GM12878 (cell line): ENCODE results near the gene SDC1. TPM values are rescaled to one million over a fixed set of nuclear protein-coding genes. Genes with fewer than 3 reads are reported as not detected.

ENCODE experiments used
- ATF7 ChIP-seq: fragments of 450-650 bp; IDR thresholded peaks from 2 replicates; pipeline ENCODE4 v1.6.1; 2016; ENCODE audit warnings: low read depth, mild to moderate bottlenecking
- BHLHE40 ChIP-seq, 2 experiments: fragments of 450-650 bp in 1 of 2; IDR thresholded peaks; 2 replicates each; pipeline ENCODE4 v1.6.1; 2011 to 2017; ENCODE audit warnings: low read depth in 2 of 2, borderline replicate concordance in 1 of 2, improper control_type of control experiment in 1 of 2, low read length in 1 of 2, mild to moderate bottlenecking in 1 of 2
- BRCA1 ChIP-seq: IDR thresholded peaks from 2 replicates; pipeline ENCODE4 v1.6.1; 2011; ENCODE audit warnings: low read depth, low read length, improper control_type of control experiment
- CEBPB ChIP-seq, 2 experiments: fragments of 150-350 bp in 1 of 2; IDR thresholded peaks; 2 replicates each; pipeline ENCODE4 v1.6.1; 2012 to 2014; ENCODE audit warnings: low read depth in 2 of 2, low read length in 2 of 2, borderline replicate concordance in 1 of 2, inconsistent platforms in 1 of 2
- CREB1 ChIP-seq: IDR thresholded peaks from 2 replicates; pipeline ENCODE4 v1.6.1; 2012; ENCODE audit warnings: low read depth, mild to moderate bottlenecking, inconsistent platforms
- CTCF ChIP-seq, 3 experiments: IDR thresholded peaks in 2 of 3; conservative IDR thresholded peaks in 1 of 3; 2 replicates each; pipeline ENCODE4 v1.5.1; 2011; ENCODE audit warnings: low read depth in 3 of 3, low read length in 3 of 3, mild to moderate bottlenecking in 3 of 3, control low read depth in 2 of 3, moderate library complexity in 2 of 3, inconsistent platforms in 1 of 3, mixed read lengths in 1 of 3; ENCODE audit not compliant: control insufficient read depth in 2 of 3, insufficient read depth in 1 of 3; ENCODE audit errors: extremely low read depth in 1 of 3
- CUX1 ChIP-seq: IDR thresholded peaks from 2 replicates; pipeline ENCODE4 v1.6.1; 2012; ENCODE audit warnings: improper control_type of control experiment, low read depth, low read length; ENCODE audit not compliant: insufficient replicate concordance
- E2F4 ChIP-seq: IDR thresholded peaks from 2 replicates; pipeline ENCODE4 v1.6.1; 2012; ENCODE audit warnings: low read depth, low read length, improper control_type of control experiment
- EED ChIP-seq: sonication (generic); IDR thresholded peaks from 2 replicates; pipeline ENCODE4 v1.6.1; 2016; ENCODE audit warnings: antibody characterized with exemption, low read depth
- EZH2 ChIP-seq: IDR thresholded peaks from 2 replicates; pipeline ENCODE4 v1.6.1; 2012; ENCODE audit warnings: low read depth, mild to moderate bottlenecking, control low read depth, inconsistent platforms, low read length, borderline replicate concordance; ENCODE audit not compliant: control insufficient read depth
- FOXM1 ChIP-seq: IDR thresholded peaks from 2 replicates; pipeline ENCODE4 v1.6.1; 2012; ENCODE audit warnings: low read depth, mild to moderate bottlenecking, inconsistent platforms, low read length, moderate library complexity
- HDGF ChIP-seq: fragments of 450-650 bp; IDR thresholded peaks from 2 replicates; pipeline ENCODE4 v1.6.1; 2016; ENCODE audit warnings: antibody characterized with exemption
- IRF4 ChIP-seq: IDR thresholded peaks from 2 replicates; pipeline ENCODE4 v1.6.1; 2011; ENCODE audit warnings: low read depth, low read length
- MEF2A ChIP-seq: IDR thresholded peaks from 2 replicates; pipeline ENCODE4 v1.6.1; 2011; ENCODE audit warnings: low read depth, mild to moderate bottlenecking, low read length, moderate library complexity; ENCODE audit not compliant: insufficient read depth
- NFIC ChIP-seq: IDR thresholded peaks from 2 replicates; pipeline ENCODE4 v1.6.1; 2012; ENCODE audit warnings: low read depth, mild to moderate bottlenecking, inconsistent platforms, low read length, moderate library complexity
- NR2C2 ChIP-seq: IDR thresholded peaks from 2 replicates; pipeline ENCODE4 v1.6.1; 2011; ENCODE audit warnings: borderline replicate concordance, low read depth; ENCODE audit not compliant: control insufficient read depth, insufficient read length
- PML ChIP-seq: IDR thresholded peaks from 2 replicates; pipeline ENCODE4 v1.6.1; 2012; ENCODE audit warnings: low read length, inconsistent platforms
- POU2F2 ChIP-seq: IDR thresholded peaks from 3 replicates; pipeline ENCODE4 v1.6.1; 2011; ENCODE audit warnings: low read depth, mild to moderate bottlenecking, low read length, borderline replicate concordance
- RFX5 ChIP-seq: IDR thresholded peaks from 2 replicates; pipeline ENCODE4 v1.6.1; 2011; ENCODE audit warnings: low read depth, low read length, improper control_type of control experiment
- RUNX3 ChIP-seq: IDR thresholded peaks from 2 replicates; pipeline ENCODE4 v1.6.1; 2012; ENCODE audit warnings: low read length, inconsistent platforms
- SMARCA5 ChIP-seq: fragments of 450-650 bp; IDR thresholded peaks from 2 replicates; pipeline ENCODE4 v1.6.1; 2017; ENCODE audit warnings: mild to moderate bottlenecking
- TARDBP ChIP-seq: IDR thresholded peaks from 2 replicates; pipeline ENCODE4 v1.6.1; 2016; ENCODE audit warnings: borderline replicate concordance
- WRNIP1 ChIP-seq: IDR thresholded peaks from 2 replicates; pipeline ENCODE4 v1.6.1; 2011; ENCODE audit warnings: low read depth, low read length, improper control_type of control experiment, borderline replicate concordance
- ZNF274 ChIP-seq: IDR thresholded peaks from one replicate; pipeline ENCODE4 v1.8.0; 2011; ENCODE audit not compliant: insufficient read length, insufficient read depth
- ZZZ3 ChIP-seq: IDR thresholded peaks from 2 replicates; pipeline ENCODE4 v1.6.1; 2011; ENCODE audit warnings: low read depth; ENCODE audit not compliant: control insufficient read depth, insufficient read length
- polyA plus RNA-seq, 11 experiments: library from polyadenylated mRNA; depleted of rRNA in 4 of 11; unstranded in 6 of 11; stranded (reverse) in 5 of 11; fragments of >200 nt; fragmentation: Nextera tagmentation in 4 of 11; fragmentation: Illumina TruSeq in 1 of 11; extraction: Ambion mirVana in 4 of 11; extraction: Trizol in 1 of 11; gene quantifications; 1 replicate in 1 of 11; 2 replicates in 10 of 11; pipeline versions ENCODE4 v1.2.1 to v1.2.3, GENCODE V29; 2011 to 2016; ENCODE audit warnings: inconsistent platforms in 2 of 11, missing spikeins in 2 of 11, low read depth in 1 of 11
- total RNA-seq, 4 experiments: library from RNA; depleted of rRNA in 3 of 4; stranded (reverse); fragments of >200 nt in 3 of 4; fragmentation: Illumina TruSeq in 1 of 4; extraction: Trizol in 1 of 4; gene quantifications; 2 replicates each; pipeline versions ENCODE4 v1.2.1 to v1.2.3, GENCODE V29; 2013 to 2021

SDC1 gene
- total and polyA plus RNA-seq, 10 of the 15 experiments (the other 5 are each of a cell fraction or from before 2014, with no cell fraction given) = 0.85 to 36.8 (median 23.7) TPM

GRCh38 chr2:20207051-20207450, 17.9 kb downstream of the SDC1 start (continued):
- no peak for TF ChIP-seq POU2F2
- TF ChIP-seq EZH2 = no peak
- TF ChIP-seq NFIC = 0 out of 2 replicates have a peak, but pooled peaks have one; percentile 47
- TF ChIP-seq WRNIP1 = no peak
- 0 out of 2 replicates have a peak, but pooled peaks have one; percentile 44 for TF ChIP-seq MEF2A
- TF ChIP-seq TARDBP = no peak
- no peak for TF ChIP-seq CUX1
- 0 out of 2 replicates have a peak, but pooled peaks have one; percentile 27 for TF ChIP-seq FOXM1
- peak; percentile 89 for TF ChIP-seq RUNX3
- TF ChIP-seq SMARCA5 = no peak
- TF ChIP-seq EED = peak; percentile 46; the same call in 1 of the 2 replicates
- no peak for TF ChIP-seq HDGF
- no peak for TF ChIP-seq CEBPB (IDR thresholded peaks at IDR 0.05; ENCODE audit: borderline replicate concordance in 1 of 2, low read depth in 2 of 2, low read length in 2 of 2)
- peak; percentile 70 to 80; a peak in 3 of 4 replicates for TF ChIP-seq BHLHE40 (IDR thresholded peaks at IDR 0.05; ENCODE audit: borderline replicate concordance in 1 of 2, low read depth in 2 of 2, low read length in 1 of 2)
- no peak for TF ChIP-seq ATF7
- no peak for TF ChIP-seq BRCA1
- no peak for TF ChIP-seq ZZZ3
- TF ChIP-seq PML = no peak
- no peak for TF ChIP-seq CTCF (IDR thresholded peaks at IDR 0.05 in 2 of 3, conservative IDR thresholded peaks at IDR 0.05 in 1 of 3; ENCODE audit: control insufficient read depth in 2 of 3, extremely low read depth in 1 of 3, insufficient read depth in 1 of 3, low read depth in 3 of 3, low read length in 3 of 3)
- no peak for TF ChIP-seq NR2C2
- no peak for TF ChIP-seq E2F4
- no peak for TF ChIP-seq ZNF274
- TF ChIP-seq RFX5 = no peak
- TF ChIP-seq CREB1 = 0 out of 2 replicates have a peak, but pooled peaks have one; percentile 27
- TF ChIP-seq IRF4 = no peak
